Renal cortex interstitium (tissue), 11 donors: ENCODE results near the gene URAD. TPM values are rescaled to one million over a fixed set of nuclear protein-coding genes. Genes with fewer than 3 reads are reported as not detected.

Experiments used
- DNase-seq, 11 donors: peaks; one replicate each; pipeline ENCODE4 v3.0.0-alpha.2; 2013; ENCODE audit warnings: low read depth in 9 of 11, low spot score in 4 of 11; ENCODE audit errors: extremely low read depth in 1 of 11
- polyA plus RNA-seq, 3 donors: library from polyadenylated mRNA; unstranded; fragments of 120-200 nt; gene quantifications; one replicate each; pipeline ENCODE4 v1.2.1, GENCODE V29; 2013; ENCODE audit not compliant: insufficient read length in 3 of 3

Gene URAD
- polyA plus RNA-seq, 3 donors: not detected

GRCh38 chr13:28002886-28003698, 14.6 kb upstream of the URAD start:
- no peak for DNase-seq

- no peak for DNase-seq
Measured at GRCh38 chr13:28001837-28002473, 13.5 kb upstream of the URAD start.

- DNase-seq: no peak
Measured at GRCh38 chr13:28001049-28001448, 12.6 kb upstream of the URAD start.

GRCh38 chr13:28000567-28000966, 12.1 kb upstream of the URAD start:
- no peak for DNase-seq

- DNase-seq: no peak
Measured at GRCh38 chr13:27997904-27998522, 9.5 kb upstream of the URAD start.

GRCh38 chr13:27991881-27992280, 3.4 kb upstream of the URAD start:
- DNase-seq: no peak

- DNase-seq: no peak
Measured at GRCh38 chr13:27985600-27985999, 2.9 kb downstream of the URAD start.

- no peak for DNase-seq
Measured at GRCh38 chr13:27982361-27982760, 6.1 kb downstream of the URAD start.

- DNase-seq: no peak
Measured at GRCh38 chr13:27981006-27981708, 7.3 kb downstream of the URAD start.

- no peak for DNase-seq
Measured at GRCh38 chr13:27980280-27980998, 8.1 kb downstream of the URAD start.

GRCh38 chr13:27979765-27980279, 8.7 kb downstream of the URAD start:
- no peak for DNase-seq

GRCh38 chr13:27979001-27979643, 9.4 kb downstream of the URAD start:
- no peak for DNase-seq

GRCh38 chr13:27978301-27978968, 10.1 kb downstream of the URAD start:
- DNase-seq: no peak

- DNase-seq: no peak
Measured at GRCh38 chr13:27977476-27978300, 10.8 kb downstream of the URAD start.

- no peak for DNase-seq
Measured at GRCh38 chr13:27976362-27977091, 12.0 kb downstream of the URAD start.

- no peak for DNase-seq
Measured at GRCh38 chr13:27975564-27976361, 12.7 kb downstream of the URAD start.
